ENCODE data around the gene AFF2.

Gene AFF2

DNA sequence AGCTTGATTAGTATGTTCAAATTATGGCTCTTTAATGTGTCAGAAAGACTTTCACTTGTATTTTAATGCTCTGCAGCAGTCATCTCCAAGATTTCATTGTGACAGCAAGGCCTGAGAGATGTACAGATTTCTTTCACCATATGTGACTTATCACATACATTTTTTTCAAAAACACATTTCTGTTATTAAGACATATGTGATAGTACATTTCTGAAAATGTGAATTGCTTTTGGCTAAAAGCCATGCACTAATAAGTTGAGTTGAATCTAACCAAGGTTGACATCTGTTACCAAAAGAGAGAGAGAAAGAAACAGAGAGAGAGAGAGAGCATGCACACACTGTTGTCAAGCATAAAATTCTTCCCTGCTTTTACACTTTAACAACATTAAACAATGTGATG, 409.3 kb downstream of the AFF2 start:
- no peaks in the 10 kb centered on the region for H3K4me1 ChIP-seq (ENCODE audit: control insufficient read depth, low read depth, low read length)
- no peak overlapping the region for H3K9ac ChIP-seq (ENCODE audit: low read length)
- no peak overlapping the region for H3K4me3 ChIP-seq (ENCODE audit: low read length)
- no peaks in the 10 kb centered on the region for H3K27me3 ChIP-seq (ENCODE audit: control insufficient read depth, insufficient read depth, low read length)
- no peak overlapping the region for H3K27ac ChIP-seq (ENCODE audit: low read length)
- H3K9me3 ChIP-seq (ENCODE audit: control insufficient read depth, low read depth, low read length) = peaks cover 7% of the 10 kb centered on the region
- H3K36me3 ChIP-seq (ENCODE audit: control insufficient read depth, low read depth, low read length) = no peaks in the 10 kb centered on the region

GRCh38 chrX:148913971-148914370, 413.6 kb downstream of the AFF2 start:
- Histone ChIP-seq H3K9me3 (ENCODE audit: control insufficient read depth, low read depth, low read length) (peaks cover 8% of the 10 kb centered on the region), H3K4me3 (ENCODE audit: low read length) (no peak overlapping the region), H3K27me3 (ENCODE audit: control insufficient read depth, insufficient read depth, low read length) (no peaks in the 10 kb centered on the region), H3K4me1 (ENCODE audit: control insufficient read depth, low read depth, low read length) (no peaks in the 10 kb centered on the region), H3K36me3 (ENCODE audit: control insufficient read depth, low read depth, low read length) (no peaks in the 10 kb centered on the region), H3K27ac (ENCODE audit: low read length) (no peak overlapping the region), H3K9ac (ENCODE audit: low read length) (no peak overlapping the region)

DNA sequence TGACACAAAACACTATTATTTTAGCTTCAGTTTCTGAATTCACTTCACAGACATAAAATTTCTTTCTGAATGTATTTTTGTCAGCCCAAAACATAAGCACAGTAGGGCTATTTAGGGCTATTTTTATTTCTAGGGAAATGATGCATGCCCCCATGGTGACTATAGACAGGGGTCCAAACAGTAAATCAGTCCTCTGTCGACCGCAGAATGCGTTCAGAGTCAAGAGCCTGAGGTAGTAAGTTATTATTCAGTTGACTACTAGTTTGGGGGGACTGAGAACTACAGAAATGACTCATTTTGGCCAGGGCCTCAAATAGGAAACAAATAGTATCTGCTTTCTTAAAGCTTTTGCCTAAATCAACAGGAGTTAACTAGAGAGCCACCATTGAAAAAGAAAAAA, 414.4 kb downstream of the AFF2 start:
- H3K9me3 ChIP-seq (ENCODE audit: control insufficient read depth, low read depth, low read length) = peaks cover 8% of the 10 kb centered on the region

DNA sequence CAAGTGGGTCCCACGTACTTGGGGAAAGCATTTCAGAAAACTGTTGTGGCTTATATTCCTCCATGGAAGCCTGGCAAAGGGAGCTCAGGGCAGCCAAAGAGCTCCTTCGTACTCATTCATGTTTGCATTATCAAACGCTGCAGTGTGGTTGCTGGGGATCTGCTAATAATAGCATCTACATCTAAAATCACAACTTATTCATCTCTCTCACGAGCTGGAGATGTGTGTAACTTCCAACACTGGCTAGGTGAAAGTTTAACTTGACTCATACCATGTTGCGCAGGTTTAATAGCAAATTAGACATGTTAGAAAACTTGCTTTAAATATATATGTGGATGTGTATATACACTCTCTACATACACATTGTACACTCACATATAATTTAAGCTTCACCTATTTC, 415.1 kb downstream of the AFF2 start:
- Histone ChIP-seq H3K4me1 (ENCODE audit: control insufficient read depth, low read depth, low read length) (no peaks in the 10 kb centered on the region), H3K9ac (ENCODE audit: low read length) (no peak overlapping the region), H3K27ac (ENCODE audit: low read length) (no peak overlapping the region)

More for the DNA sequence above, 414.4 kb downstream of the AFF2 start:
- no peak overlapping the region for H3K4me3 ChIP-seq (ENCODE audit: low read length)
- no peaks in the 10 kb centered on the region for H3K36me3 ChIP-seq (ENCODE audit: control insufficient read depth, low read depth, low read length)
- H3K27me3 ChIP-seq (ENCODE audit: control insufficient read depth, insufficient read depth, low read length) = no peaks in the 10 kb centered on the region
- H3K4me1 ChIP-seq (ENCODE audit: control insufficient read depth, low read depth, low read length) = no peaks in the 10 kb centered on the region
- H3K27ac ChIP-seq (ENCODE audit: low read length) = no peak overlapping the region
- H3K9ac ChIP-seq (ENCODE audit: low read length) = no peak overlapping the region

GRCh38 chrX:148917441-148917840, 417.0 kb downstream of the AFF2 start:
- no peaks in the 10 kb centered on the region for H3K36me3 ChIP-seq (ENCODE audit: control insufficient read depth, low read depth, low read length)
- no peak overlapping the region for H3K9ac ChIP-seq (ENCODE audit: low read length)
- no peaks in the 10 kb centered on the region for H3K27me3 ChIP-seq (ENCODE audit: control insufficient read depth, insufficient read depth, low read length)
- peaks cover 7% of the 10 kb centered on the region for H3K9me3 ChIP-seq (ENCODE audit: control insufficient read depth, low read depth, low read length)
- H3K4me1 ChIP-seq (ENCODE audit: control insufficient read depth, low read depth, low read length) = no peaks in the 10 kb centered on the region
- H3K4me3 ChIP-seq (ENCODE audit: low read length) = no peak overlapping the region
- H3K27ac ChIP-seq (ENCODE audit: low read length) = no peak overlapping the region

More for the DNA sequence above, 415.1 kb downstream of the AFF2 start:
- H3K27me3 ChIP-seq (ENCODE audit: control insufficient read depth, insufficient read depth, low read length) = no peaks in the 10 kb centered on the region
- no peaks in the 10 kb centered on the region for H3K36me3 ChIP-seq (ENCODE audit: control insufficient read depth, low read depth, low read length)
- H3K4me3 ChIP-seq (ENCODE audit: low read length) = no peak overlapping the region
- H3K9me3 ChIP-seq (ENCODE audit: control insufficient read depth, low read depth, low read length) = peaks cover 8% of the 10 kb centered on the region

DNA sequence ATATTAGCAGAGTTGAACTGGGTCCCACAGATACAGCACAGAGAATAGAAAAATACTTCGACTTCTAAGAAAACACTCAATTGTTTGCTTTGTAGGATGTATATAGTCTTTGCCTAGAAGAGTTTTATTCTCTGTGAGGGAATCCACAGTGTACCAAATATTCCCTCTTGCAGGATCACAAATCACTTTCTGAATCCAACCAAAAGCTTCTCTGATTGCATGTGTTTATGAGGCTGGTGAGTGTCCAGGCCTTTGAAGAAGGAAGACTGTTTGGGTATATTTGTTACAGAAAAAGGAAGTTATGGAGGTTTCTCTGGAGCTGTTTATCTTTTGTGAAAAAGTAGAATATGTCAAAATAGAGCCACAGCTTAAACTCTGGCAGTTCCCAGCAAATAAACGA, 423.2 kb downstream of the AFF2 start:
- no peak overlapping the region for H3K9ac ChIP-seq (ENCODE audit: low read length)
- H3K36me3 ChIP-seq (ENCODE audit: control insufficient read depth, low read depth, low read length) = no peaks in the 10 kb centered on the region
- H3K4me3 ChIP-seq (ENCODE audit: low read length) = no peak overlapping the region
- peaks cover 27% of the 10 kb centered on the region for H3K9me3 ChIP-seq (ENCODE audit: control insufficient read depth, low read depth, low read length)
- H3K27me3 ChIP-seq (ENCODE audit: control insufficient read depth, insufficient read depth, low read length) = no peaks in the 10 kb centered on the region
- H3K27ac ChIP-seq (ENCODE audit: low read length) = no peak overlapping the region
- H3K4me1 ChIP-seq (ENCODE audit: control insufficient read depth, low read depth, low read length) = no peaks in the 10 kb centered on the region

DNA sequence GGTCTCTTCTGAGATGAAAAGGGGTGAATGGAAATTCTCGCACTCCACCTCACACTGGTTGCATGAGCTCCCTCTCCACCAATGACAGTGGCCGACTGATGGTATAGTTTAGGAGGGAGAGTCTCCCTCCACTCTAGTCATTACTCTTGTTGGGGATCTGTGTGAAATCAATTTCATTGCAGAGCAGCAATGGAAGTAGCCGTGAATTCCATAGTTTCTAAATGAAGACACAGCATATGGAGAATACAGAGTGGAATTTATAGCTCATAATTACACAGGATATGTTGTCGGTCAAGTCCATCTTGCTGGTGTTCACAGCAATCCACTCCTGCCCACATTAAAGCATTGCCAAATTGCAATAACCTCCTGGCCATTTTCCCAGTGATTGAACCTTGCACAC, 426.0 kb downstream of the AFF2 start:
- Histone ChIP-seq H3K4me3 (ENCODE audit: low read length) (no peak overlapping the region), H3K9me3 (ENCODE audit: control insufficient read depth, low read depth, low read length) (peaks cover 20% of the 10 kb centered on the region), H3K4me1 (ENCODE audit: control insufficient read depth, low read depth, low read length) (no peaks in the 10 kb centered on the region), H3K27ac (ENCODE audit: low read length) (no peak overlapping the region), H3K27me3 (ENCODE audit: control insufficient read depth, insufficient read depth, low read length) (no peaks in the 10 kb centered on the region), H3K9ac (ENCODE audit: low read length) (no peak overlapping the region), H3K36me3 (ENCODE audit: control insufficient read depth, low read depth, low read length) (no peaks in the 10 kb centered on the region)

DNA sequence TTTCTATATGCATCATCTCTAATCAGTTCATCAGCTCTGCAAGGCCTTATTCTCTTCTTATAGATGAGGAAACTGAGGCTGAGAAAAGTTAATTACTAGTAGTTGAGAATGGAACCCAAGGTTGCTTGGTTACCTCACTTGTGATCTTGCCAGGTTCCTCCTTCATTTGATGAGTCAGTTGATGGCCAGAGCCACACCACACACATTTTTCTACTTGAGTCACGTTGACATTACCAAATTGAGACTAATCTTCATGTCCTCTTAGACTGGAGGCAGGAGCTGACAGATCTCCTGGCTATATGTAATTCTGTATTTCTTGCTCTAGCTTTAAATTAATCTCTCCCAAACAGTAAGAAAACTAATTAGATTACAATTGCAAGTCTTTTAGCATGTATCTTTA, 428.4 kb downstream of the AFF2 start:
- H3K36me3 ChIP-seq (ENCODE audit: control insufficient read depth, low read depth, low read length) = no peaks in the 10 kb centered on the region
- H3K27me3 ChIP-seq (ENCODE audit: control insufficient read depth, insufficient read depth, low read length) = no peaks in the 10 kb centered on the region
- H3K4me3 ChIP-seq (ENCODE audit: low read length) = no peak overlapping the region
- H3K27ac ChIP-seq (ENCODE audit: low read length) = no peak overlapping the region
- H3K9ac ChIP-seq (ENCODE audit: low read length) = no peak overlapping the region
- peaks cover 20% of the 10 kb centered on the region for H3K9me3 ChIP-seq (ENCODE audit: control insufficient read depth, low read depth, low read length)
- no peaks in the 10 kb centered on the region for H3K4me1 ChIP-seq (ENCODE audit: control insufficient read depth, low read depth, low read length)

DNA sequence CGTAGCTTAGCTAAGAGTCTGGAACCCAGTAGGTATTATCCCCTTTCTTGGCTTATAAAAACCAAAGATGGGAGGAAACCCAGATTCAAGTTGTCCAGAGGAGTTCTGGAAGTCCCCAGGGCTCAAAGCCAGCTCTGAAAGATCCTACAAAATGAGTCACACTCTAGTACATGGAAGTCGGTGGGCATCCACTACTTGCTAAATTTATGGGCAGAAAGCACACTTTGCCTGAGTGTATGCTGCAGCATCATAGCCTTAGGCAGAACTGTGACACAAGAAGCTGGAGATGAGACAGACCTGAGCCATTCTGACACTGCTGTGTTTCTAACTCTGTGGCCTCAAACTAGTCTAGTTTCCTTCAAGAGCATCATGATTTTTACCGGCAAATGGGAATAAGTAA, 429.3 kb downstream of the AFF2 start:
- Histone ChIP-seq H3K4me1 (ENCODE audit: control insufficient read depth, low read depth, low read length) (no peaks in the 10 kb centered on the region), H3K27me3 (ENCODE audit: control insufficient read depth, insufficient read depth, low read length) (no peaks in the 10 kb centered on the region), H3K9ac (ENCODE audit: low read length) (no peak overlapping the region), H3K36me3 (ENCODE audit: control insufficient read depth, low read depth, low read length) (no peaks in the 10 kb centered on the region), H3K4me3 (ENCODE audit: low read length) (no peak overlapping the region), H3K27ac (ENCODE audit: low read length) (no peak overlapping the region), H3K9me3 (ENCODE audit: control insufficient read depth, low read depth, low read length) (peaks cover 14% of the 10 kb centered on the region)

- H3K27me3 ChIP-seq (ENCODE audit: control insufficient read depth, insufficient read depth, low read length) = no peaks in the 10 kb centered on the region
- H3K4me3 ChIP-seq (ENCODE audit: low read length) = no peak overlapping the region
- no peak overlapping the region for H3K27ac ChIP-seq (ENCODE audit: low read length)
- peaks cover 10% of the 10 kb centered on the region for H3K9me3 ChIP-seq (ENCODE audit: control insufficient read depth, low read depth, low read length)
- no peaks in the 10 kb centered on the region for H3K36me3 ChIP-seq (ENCODE audit: control insufficient read depth, low read depth, low read length)
- H3K9ac ChIP-seq (ENCODE audit: low read length) = no peak overlapping the region
- H3K4me1 ChIP-seq (ENCODE audit: control insufficient read depth, low read depth, low read length) = no peaks in the 10 kb centered on the region
Measured at GRCh38 chrX:148930206-148930729, 429.9 kb downstream of the AFF2 start.

DNA sequence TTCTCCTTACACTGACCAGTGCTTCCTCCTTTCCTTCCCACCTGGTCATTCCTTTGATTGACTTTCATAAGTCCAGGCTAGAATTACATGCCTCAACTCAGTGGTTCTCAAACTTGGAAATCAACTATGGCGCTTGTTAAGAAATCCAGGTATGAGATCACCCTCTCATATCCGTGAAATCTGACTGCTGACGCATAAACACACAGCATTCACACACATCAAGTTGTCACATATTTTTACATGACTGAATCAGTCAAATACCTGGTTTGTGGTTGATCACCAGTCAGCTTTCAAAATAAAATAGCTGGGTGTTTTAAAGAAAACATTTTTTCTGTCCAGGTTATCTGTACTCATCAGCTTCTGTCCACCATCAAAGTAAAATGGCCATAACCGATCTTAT, 433.5 kb downstream of the AFF2 start:
- Histone ChIP-seq H3K4me3 (ENCODE audit: low read length) (no peak overlapping the region), H3K9ac (ENCODE audit: low read length) (no peak overlapping the region), H3K36me3 (ENCODE audit: control insufficient read depth, low read depth, low read length) (no peaks in the 10 kb centered on the region)

GRCh38 chrX:148938348-148938747, 437.9 kb downstream of the AFF2 start:
- Histone ChIP-seq H3K9ac (ENCODE audit: low read length) (no peak overlapping the region), H3K4me1 (ENCODE audit: control insufficient read depth, low read depth, low read length) (no peaks in the 10 kb centered on the region), H3K27me3 (ENCODE audit: control insufficient read depth, insufficient read depth, low read length) (no peaks in the 10 kb centered on the region), H3K4me3 (ENCODE audit: low read length) (no peak overlapping the region), H3K27ac (ENCODE audit: low read length) (no peak overlapping the region), H3K36me3 (ENCODE audit: control insufficient read depth, low read depth, low read length) (no peaks in the 10 kb centered on the region), H3K9me3 (ENCODE audit: control insufficient read depth, low read depth, low read length) (peaks cover 15% of the 10 kb centered on the region)

More for the DNA sequence above, 433.5 kb downstream of the AFF2 start:
- Histone ChIP-seq H3K9me3 (ENCODE audit: control insufficient read depth, low read depth, low read length) (peaks cover 8% of the 10 kb centered on the region), H3K27ac (ENCODE audit: low read length) (no peak overlapping the region), H3K4me1 (ENCODE audit: control insufficient read depth, low read depth, low read length) (no peaks in the 10 kb centered on the region), H3K27me3 (ENCODE audit: control insufficient read depth, insufficient read depth, low read length) (no peaks in the 10 kb centered on the region)

Measured in iPS-18a (cell line).